ENCODE data around the gene VPS13D.
"Not testable (repeated sequence)": the region's sequence is repeated elsewhere in the genome, so short reads cannot be mapped to it uniquely, and the experiment has no call there.

DNA sequence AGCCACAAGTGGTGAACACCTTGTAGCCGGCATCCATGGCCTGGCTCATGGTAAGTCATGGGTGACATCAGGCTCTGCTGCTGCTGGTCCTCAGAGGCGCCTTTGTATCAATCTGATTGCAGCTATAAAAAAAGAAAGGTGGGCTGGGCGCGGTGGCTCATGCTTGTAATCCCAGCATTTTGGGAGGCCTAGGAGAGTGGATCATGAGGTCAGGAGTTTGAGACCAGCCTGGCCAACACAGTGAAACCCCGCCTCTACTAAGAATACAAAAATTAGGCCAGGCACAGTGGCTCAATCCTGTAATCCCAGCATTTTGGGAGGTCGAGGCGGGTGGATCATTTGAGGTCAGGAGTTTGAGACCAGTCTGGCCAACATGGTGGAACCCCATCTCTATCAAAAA lies 226.3 kb downstream of the VPS13D start:
- TF ChIP-seq, protein P1, sequence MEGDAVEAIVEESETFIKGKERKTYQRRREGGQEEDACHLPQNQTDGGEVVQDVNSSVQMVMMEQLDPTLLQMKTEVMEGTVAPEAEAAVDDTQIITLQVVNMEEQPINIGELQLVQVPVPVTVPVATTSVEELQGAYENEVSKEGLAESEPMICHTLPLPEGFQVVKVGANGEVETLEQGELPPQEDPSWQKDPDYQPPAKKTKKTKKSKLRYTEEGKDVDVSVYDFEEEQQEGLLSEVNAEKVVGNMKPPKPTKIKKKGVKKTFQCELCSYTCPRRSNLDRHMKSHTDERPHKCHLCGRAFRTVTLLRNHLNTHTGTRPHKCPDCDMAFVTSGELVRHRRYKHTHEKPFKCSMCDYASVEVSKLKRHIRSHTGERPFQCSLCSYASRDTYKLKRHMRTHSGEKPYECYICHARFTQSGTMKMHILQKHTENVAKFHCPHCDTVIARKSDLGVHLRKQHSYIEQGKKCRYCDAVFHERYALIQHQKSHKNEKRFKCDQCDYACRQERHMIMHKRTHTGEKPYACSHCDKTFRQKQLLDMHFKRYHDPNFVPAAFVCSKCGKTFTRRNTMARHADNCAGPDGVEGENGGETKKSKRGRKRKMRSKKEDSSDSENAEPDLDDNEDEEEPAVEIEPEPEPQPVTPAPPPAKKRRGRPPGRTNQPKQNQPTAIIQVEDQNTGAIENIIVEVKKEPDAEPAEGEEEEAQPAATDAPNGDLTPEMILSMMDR (conservative IDR thresholded peaks at IDR 0.05 in 1 of 2, IDR thresholded peaks at IDR 0.05 in 1 of 2; ENCODE audit: extremely low read depth in 1 of 2, insufficient read depth in 1 of 2, low read depth in 1 of 2, low read length in 2 of 2): not testable (repeated sequence)
- TF ChIP-seq EZH2 (IDR thresholded peaks at IDR 0.05; ENCODE audit: borderline replicate concordance, low read length): not testable (repeated sequence)

Data from mammary epithelial cell (primary cell).